Measurements from ENCODE around the gene AFAP1L2.

AFAP1L2 gene

GRCh38 chr10:114276671-114277070 lies 127.6 kb downstream of the AFAP1L2 start:
- Histone ChIP-seq H3K79me2 (ENCODE audit: low read length) (no peaks in the 10 kb centered on the region), H2AFZ (ENCODE audit: low read depth, low read length) (no peak overlapping the region), H4K20me1 (ENCODE audit: insufficient read depth, low read length) (no peaks in the 10 kb centered on the region), H3K9me3 (ENCODE audit: insufficient read depth, low read length) (no peaks in the 10 kb centered on the region), H3K36me3 (replicated peaks; ENCODE audit: low read depth, low read length) (no peaks in the 10 kb centered on the region), H3K9ac (ENCODE audit: low read length) (no peak overlapping the region), H3K4me1 (ENCODE audit: low read length) (no peaks in the 10 kb centered on the region), H3K4me3 (ENCODE audit: low read length) (no peak overlapping the region), H3K27me3 (ENCODE audit: low read depth, low read length) (no peaks in the 10 kb centered on the region), H3K27ac (ENCODE audit: low read length) (no peak overlapping the region), H3K4me2 (ENCODE audit: low read length) (no peak overlapping the region)
- TF ChIP-seq EZH2phosphoT487 (IDR thresholded peaks at IDR 0.05; ENCODE audit: low read depth), result no peak
- TF ChIP-seq CTCF (IDR thresholded peaks at IDR 0.05; ENCODE audit: low read depth, low read length), result no peak

GRCh38 chr10:114276066-114276465 lies 128.2 kb downstream of the AFAP1L2 start:
- no peaks in the 10 kb centered on the region for H3K27me3 ChIP-seq (ENCODE audit: low read depth, low read length)
- H3K79me2 ChIP-seq (ENCODE audit: low read length), result no peaks in the 10 kb centered on the region
- no peaks in the 10 kb centered on the region for H3K4me1 ChIP-seq (ENCODE audit: low read length)
- H3K4me3 ChIP-seq (ENCODE audit: low read length), result no peak overlapping the region
- no peaks in the 10 kb centered on the region for H4K20me1 ChIP-seq (ENCODE audit: insufficient read depth, low read length)
- no peak overlapping the region for H3K9ac ChIP-seq (ENCODE audit: low read length)
- no peak overlapping the region for H3K4me2 ChIP-seq (ENCODE audit: low read length)
- H2AFZ ChIP-seq (ENCODE audit: low read depth, low read length), result no peak overlapping the region
- TF ChIP-seq EZH2phosphoT487 (IDR thresholded peaks at IDR 0.05; ENCODE audit: low read depth) (no peak), CTCF (IDR thresholded peaks at IDR 0.05; ENCODE audit: low read depth, low read length) (no peak)
- no peaks in the 10 kb centered on the region for H3K36me3 ChIP-seq (replicated peaks; ENCODE audit: low read depth, low read length)
- H3K9me3 ChIP-seq (ENCODE audit: insufficient read depth, low read length), result no peaks in the 10 kb centered on the region
- no peak overlapping the region for H3K27ac ChIP-seq (ENCODE audit: low read length)

- Histone ChIP-seq H3K36me3 (replicated peaks; ENCODE audit: low read depth, low read length) (no peaks in the 10 kb centered on the region), H3K4me1 (ENCODE audit: low read length) (no peaks in the 10 kb centered on the region), H2AFZ (ENCODE audit: low read depth, low read length) (no peak overlapping the region), H3K9ac (ENCODE audit: low read length) (no peak overlapping the region), H3K4me2 (ENCODE audit: low read length) (no peak overlapping the region), H3K9me3 (ENCODE audit: insufficient read depth, low read length) (no peaks in the 10 kb centered on the region), H3K79me2 (ENCODE audit: low read length) (no peaks in the 10 kb centered on the region), H3K4me3 (ENCODE audit: low read length) (no peak overlapping the region), H3K27ac (ENCODE audit: low read length) (no peak overlapping the region), H3K27me3 (ENCODE audit: low read depth, low read length) (peaks cover 5% of the 10 kb centered on the region; the same call in 1 of the 2 replicates), H4K20me1 (ENCODE audit: insufficient read depth, low read length) (no peaks in the 10 kb centered on the region)
- no peak for TF ChIP-seq CTCF (IDR thresholded peaks at IDR 0.05; ENCODE audit: low read depth, low read length)
- no peak for TF ChIP-seq EZH2phosphoT487 (IDR thresholded peaks at IDR 0.05; ENCODE audit: low read depth)
These were observed 129.5 kb downstream of the AFAP1L2 start for GRCh38 chr10:114274616-114275453.

GRCh38 chr10:114273910-114274309 lies 130.4 kb downstream of the AFAP1L2 start:
- no peak overlapping the region for H3K4me3 ChIP-seq (ENCODE audit: low read length)
- no peak overlapping the region for H2AFZ ChIP-seq (ENCODE audit: low read depth, low read length)
- no peaks in the 10 kb centered on the region for H4K20me1 ChIP-seq (ENCODE audit: insufficient read depth, low read length)
- TF ChIP-seq CTCF (IDR thresholded peaks at IDR 0.05; ENCODE audit: low read depth, low read length) (no peak), EZH2phosphoT487 (IDR thresholded peaks at IDR 0.05; ENCODE audit: low read depth) (no peak)
- no peaks in the 10 kb centered on the region for H3K9me3 ChIP-seq (ENCODE audit: insufficient read depth, low read length)
- H3K4me2 ChIP-seq (ENCODE audit: low read length), result no peak overlapping the region
- no peaks in the 10 kb centered on the region for H3K36me3 ChIP-seq (replicated peaks; ENCODE audit: low read depth, low read length)
- peaks cover 5% of the 10 kb centered on the region; the same call in 1 of the 2 replicates for H3K27me3 ChIP-seq (ENCODE audit: low read depth, low read length)
- no peak overlapping the region for H3K9ac ChIP-seq (ENCODE audit: low read length)
- H3K79me2 ChIP-seq (ENCODE audit: low read length), result no peaks in the 10 kb centered on the region
- H3K27ac ChIP-seq (ENCODE audit: low read length), result no peak overlapping the region
- H3K4me1 ChIP-seq (ENCODE audit: low read length), result no peaks in the 10 kb centered on the region
